ENCODE data around the gene ZNF532. TPM values are rescaled to one million over a fixed set of nuclear protein-coding genes. Genes with fewer than 3 reads are reported as not detected.

The ZNF532 gene
- polyA plus RNA-seq, 3 donors from 2014 or later: 0.49 to 0.99 TPM; not detected in 1

DNA sequence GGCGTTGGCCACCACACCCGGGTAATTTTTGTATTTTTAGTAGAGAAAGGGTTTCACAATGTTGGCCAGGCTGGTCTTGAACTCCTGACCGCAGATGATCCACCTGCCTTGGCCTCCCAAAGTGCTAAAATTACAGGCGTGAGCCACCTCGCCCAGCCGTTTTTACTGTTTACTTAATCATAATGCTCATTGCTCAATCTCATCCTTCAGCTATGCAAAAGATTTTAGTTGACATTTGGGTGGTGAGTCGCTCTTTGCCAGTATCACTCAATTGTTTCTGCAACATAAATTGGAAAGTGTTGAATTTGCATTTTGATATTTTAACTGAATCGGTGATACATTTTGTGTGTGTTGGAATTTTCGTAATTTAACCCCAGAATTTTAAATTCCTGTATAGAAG, 7.8 kb upstream of the ZNF532 start:
- peaks cover 0 to 3% (median 0%) of the 10 kb centered on the region in 3 donors for H3K36me3 Mint-ChIP-seq
- no peak overlapping the region for H3K27ac Mint-ChIP-seq
- no peaks in the 10 kb centered on the region for H3K4me1 Mint-ChIP-seq
- H3K4me3 Mint-ChIP-seq: no peak overlapping the region
- H3K27me3 Mint-ChIP-seq (ENCODE audit: low read depth in 3 of 3): peaks cover 5 to 9% (median 8%) of the 10 kb centered on the region in 3 donors
- no peak for DNase-seq
- no peaks in the 10 kb centered on the region for H3K9me3 Mint-ChIP-seq

DNA sequence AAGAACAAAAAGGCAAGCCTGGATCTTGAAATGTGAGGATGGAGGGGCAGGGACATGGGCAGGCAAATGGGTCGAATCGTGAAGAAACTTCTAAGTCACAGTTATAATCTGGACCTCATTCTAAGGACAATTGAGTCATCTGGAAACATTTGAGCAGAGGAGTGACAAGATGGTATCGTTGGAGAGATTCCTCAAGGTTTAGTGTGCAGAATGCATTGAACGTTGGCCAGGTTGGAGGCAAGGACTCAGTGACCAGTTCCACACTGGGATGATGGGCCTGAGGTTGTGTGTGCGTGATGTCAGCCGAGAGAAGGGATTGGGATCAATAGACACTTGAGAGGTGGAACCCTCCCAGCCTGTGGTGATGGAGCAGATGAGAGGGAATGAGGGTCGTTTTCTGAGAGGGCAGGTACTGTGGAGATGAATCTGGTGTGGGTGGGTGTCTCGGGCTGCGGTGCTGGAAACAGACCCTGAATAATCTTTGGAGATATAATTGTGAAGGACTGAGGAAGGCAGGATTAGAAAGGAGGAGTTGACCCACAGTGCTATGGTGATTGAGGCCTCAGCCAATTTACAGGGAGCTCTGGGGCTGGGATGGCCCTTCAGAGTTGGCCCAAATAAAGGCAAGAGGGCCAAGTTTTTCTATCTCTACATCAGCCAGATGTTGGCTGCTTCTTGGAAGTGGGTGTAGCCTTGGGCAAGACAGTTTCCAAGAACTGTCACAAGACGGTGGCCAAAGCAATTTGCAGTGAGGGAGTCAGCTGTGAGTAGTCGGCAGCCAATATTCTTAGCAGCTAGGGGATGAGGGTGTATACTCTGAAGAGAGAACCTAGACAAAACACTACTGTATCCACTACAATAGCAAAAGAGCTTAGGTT, 5.8 kb upstream of the ZNF532 start:
- Mint-ChIP-seq H3K27ac (no peak overlapping the region), H3K27me3 (ENCODE audit: low read depth in 3 of 3) (peaks cover 5 to 12% (median 6%) of the 10 kb centered on the region in 3 donors), H3K4me3 (no peak overlapping the region), H3K4me1 (peaks cover 8 to 9% of the 10 kb centered on the region in 2 donors), H3K9me3 (no peaks in the 10 kb centered on the region), H3K36me3 (peaks cover 0 to 3% (median 0%) of the 10 kb centered on the region in 3 donors)
- no peak for DNase-seq

DNA sequence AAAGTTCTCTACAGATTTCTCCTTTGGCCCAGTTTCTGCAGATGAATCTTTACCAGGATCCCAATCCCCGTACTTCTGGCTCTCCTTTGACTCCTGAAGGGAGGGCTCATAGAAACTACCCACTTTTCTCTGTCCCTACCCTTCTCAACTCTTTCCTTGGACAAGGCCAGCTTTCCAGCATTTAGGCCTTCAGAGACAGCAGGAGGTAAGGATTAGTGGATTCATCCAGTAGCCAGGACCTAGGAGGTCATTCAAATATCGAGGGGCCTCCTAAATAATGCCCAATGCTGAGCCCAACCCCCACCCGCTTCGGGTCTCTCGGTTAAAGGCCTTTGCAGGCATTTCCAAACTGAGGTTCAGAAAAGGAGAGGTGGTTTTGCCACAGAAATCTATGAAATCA, 4.8 kb upstream of the ZNF532 start:
- Mint-ChIP-seq H3K27me3 (ENCODE audit: low read depth in 3 of 3) (peaks cover 5 to 12% (median 6%) of the 10 kb centered on the region in 3 donors), H3K4me3 (no peak overlapping the region), H3K4me1 (peaks cover 12 to 14% of the 10 kb centered on the region in 2 donors), H3K36me3 (peaks cover 0 to 3% (median 0%) of the 10 kb centered on the region in 3 donors), H3K27ac (no peak overlapping the region), H3K9me3 (no peaks in the 10 kb centered on the region)
- DNase-seq: no peak

DNA sequence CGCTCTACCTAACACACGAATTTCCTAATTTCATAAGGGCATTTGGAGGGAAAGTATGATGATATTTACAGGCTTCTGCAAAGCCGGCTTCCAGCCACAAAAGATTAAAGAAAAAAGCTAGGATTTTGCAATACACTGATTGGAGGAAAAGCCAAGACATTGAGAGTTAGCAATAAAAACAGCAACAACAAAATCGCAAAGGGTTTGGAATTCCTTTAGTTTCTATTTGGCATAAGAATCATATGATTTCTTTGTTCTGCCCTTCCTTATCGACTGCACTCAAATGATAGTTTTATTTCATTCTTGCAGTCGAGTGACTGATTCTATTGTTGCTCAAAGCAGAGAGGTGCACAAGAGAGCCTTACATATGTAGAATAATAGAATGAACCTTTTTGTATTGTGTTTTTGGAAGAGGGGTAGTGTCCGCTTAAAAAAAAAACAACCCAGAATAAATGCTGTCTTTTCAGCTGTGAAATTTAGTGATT, 3.9 kb upstream of the ZNF532 start:
- Mint-ChIP-seq H3K4me1 (peaks cover 12 to 14% of the 10 kb centered on the region in 2 donors), H3K27ac (no peak overlapping the region), H3K9me3 (no peaks in the 10 kb centered on the region), H3K27me3 (ENCODE audit: low read depth in 3 of 3) (peaks cover 5 to 15% (median 10%) of the 10 kb centered on the region in 3 donors), H3K36me3 (peaks cover 0 to 3% (median 0%) of the 10 kb centered on the region in 3 donors), H3K4me3 (no peak overlapping the region)
- no peak for DNase-seq

DNA sequence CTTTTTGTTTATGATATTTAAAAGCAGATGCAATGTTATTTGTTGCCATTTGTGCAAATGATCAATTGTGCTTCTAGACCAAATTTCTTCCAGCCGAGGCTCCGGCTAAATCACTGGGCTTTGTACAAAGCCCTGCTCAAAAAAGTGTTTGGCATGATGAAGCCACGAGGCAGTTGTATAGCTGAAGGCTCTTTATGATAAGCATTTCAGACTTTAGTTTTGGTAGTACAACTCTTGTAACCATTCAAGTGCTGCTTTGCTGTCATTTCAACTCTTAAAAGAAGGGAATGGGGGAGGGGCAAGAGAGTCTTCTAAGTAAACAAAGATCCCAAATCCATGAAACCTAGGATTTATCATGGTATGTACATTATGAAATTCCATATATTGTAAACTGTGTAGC, 3.3 kb upstream of the ZNF532 start:
- no peaks in the 10 kb centered on the region for H3K9me3 Mint-ChIP-seq

DNA sequence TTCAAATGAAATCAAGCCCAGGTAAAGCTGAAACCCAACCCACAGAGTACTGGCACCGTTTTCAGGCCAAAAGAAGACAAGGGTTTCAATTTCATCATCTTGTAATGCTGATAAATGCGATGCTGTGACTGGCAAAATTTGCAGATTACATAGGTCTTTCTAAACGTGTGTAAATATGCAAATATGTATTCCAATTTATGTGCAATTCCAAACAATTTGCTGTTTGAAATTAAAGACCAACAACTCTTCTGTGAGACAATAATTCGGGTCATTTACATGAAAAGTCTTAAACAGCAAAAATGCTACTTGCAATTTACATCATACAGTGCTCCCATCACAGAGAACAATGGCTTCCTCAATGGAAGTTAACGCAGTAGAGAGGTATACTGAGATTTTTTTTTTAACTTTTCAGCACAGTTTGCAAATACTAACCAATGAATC, 2.8 kb upstream of the ZNF532 start:
- H3K9me3 Mint-ChIP-seq: no peaks in the 10 kb centered on the region
- peaks cover 12 to 14% of the 10 kb centered on the region in 2 donors for H3K4me1 Mint-ChIP-seq
- peak overlapping the region in 1 of 5 donors; percentile 38 for H3K4me3 Mint-ChIP-seq
- peaks cover 0 to 5% (median 3%) of the 10 kb centered on the region in 3 donors for H3K36me3 Mint-ChIP-seq
- peaks cover 8 to 15% (median 10%) of the 10 kb centered on the region in 3 donors for H3K27me3 Mint-ChIP-seq (ENCODE audit: low read depth in 3 of 3)
- no peak overlapping the region for H3K27ac Mint-ChIP-seq
- DNase-seq: no peak

More for the DNA sequence above, 3.3 kb upstream of the ZNF532 start:
- DNase-seq: no peak
- peak overlapping the region in 1 of 5 donors; percentile 18 for H3K4me3 Mint-ChIP-seq
- H3K36me3 Mint-ChIP-seq: peaks cover 0 to 5% (median 3%) of the 10 kb centered on the region in 3 donors
- no peak overlapping the region for H3K27ac Mint-ChIP-seq
- peaks cover 12 to 14% of the 10 kb centered on the region in 2 donors for H3K4me1 Mint-ChIP-seq
- H3K27me3 Mint-ChIP-seq (ENCODE audit: low read depth in 3 of 3): peaks cover 8 to 15% (median 10%) of the 10 kb centered on the region in 3 donors

DNA sequence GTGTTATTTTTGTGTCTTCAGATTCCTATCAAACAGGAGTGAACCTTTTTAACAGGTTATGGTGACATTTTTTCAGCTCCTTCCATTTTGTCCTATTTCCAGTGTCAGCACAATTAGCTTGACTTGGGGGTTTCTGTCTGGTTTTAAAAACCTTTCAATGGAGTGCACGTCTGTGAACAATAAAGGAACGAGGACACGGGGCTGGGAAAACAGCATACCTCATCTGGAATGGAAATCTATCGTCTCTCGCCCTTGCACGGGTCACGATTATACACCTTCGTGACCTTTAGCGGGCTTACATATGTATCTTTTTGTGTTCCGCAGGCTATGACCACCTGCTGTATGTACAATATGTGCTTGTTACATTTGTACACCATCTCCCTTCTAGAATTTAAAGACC, 2.3 kb upstream of the ZNF532 start:
- Mint-ChIP-seq H3K27me3 (ENCODE audit: low read depth in 3 of 3) (peaks cover 8 to 16% (median 10%) of the 10 kb centered on the region in 3 donors), H3K4me3 (peak overlapping the region; percentile 69 to 84 (median 80)), H3K27ac (peak overlapping the region; percentile 63 to 88 (median 84)), H3K36me3 (peaks cover 0 to 5% (median 3%) of the 10 kb centered on the region in 3 donors), H3K4me1 (peaks cover 12 to 14% of the 10 kb centered on the region in 2 donors), H3K9me3 (no peaks in the 10 kb centered on the region)
- no peak for DNase-seq

DNA sequence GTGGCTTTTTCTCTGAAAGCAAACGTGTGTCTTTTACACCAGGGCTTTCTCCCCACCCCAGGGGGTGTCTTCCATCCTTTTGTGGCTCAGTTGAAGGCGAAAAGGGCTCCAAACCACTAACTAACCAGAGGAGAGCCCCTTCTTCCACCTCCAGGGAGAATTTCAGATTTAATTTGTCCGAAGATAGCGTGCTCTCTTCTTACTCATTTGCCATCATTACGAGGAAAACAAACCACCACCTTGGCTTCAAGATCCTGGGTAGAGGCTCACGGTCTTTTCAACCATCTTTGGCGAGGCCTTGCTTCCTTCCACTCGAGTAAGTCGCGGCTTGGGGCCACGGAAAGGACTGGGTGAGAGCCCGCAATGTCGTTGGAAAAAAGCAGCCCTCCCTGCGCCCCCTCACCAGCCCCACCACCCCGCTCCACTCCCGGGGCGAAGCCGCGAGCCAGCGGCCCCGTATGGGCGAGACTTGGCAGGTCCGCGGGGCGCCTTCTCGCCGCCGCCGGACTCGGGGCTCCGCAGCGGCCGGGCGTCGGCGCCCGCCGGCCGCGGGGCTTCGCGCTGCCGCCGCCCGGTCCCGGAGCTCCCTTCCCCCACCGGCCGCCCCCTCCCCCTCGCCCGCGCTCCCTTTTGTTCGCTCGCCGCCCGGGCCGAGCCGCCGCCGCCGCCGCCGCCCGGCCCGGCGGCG, 1.7 kb upstream of the ZNF532 start:
- Mint-ChIP-seq H3K9me3 (no peaks in the 10 kb centered on the region), H3K4me3 (peak overlapping the region; percentile 69 to 84 (median 80)), H3K27me3 (ENCODE audit: low read depth in 3 of 3) (peaks cover 8 to 14% (median 10%) of the 10 kb centered on the region in 3 donors), H3K4me1 (peaks cover 12 to 14% of the 10 kb centered on the region in 2 donors), H3K36me3 (peaks cover 0 to 9% (median 3%) of the 10 kb centered on the region in 3 donors), H3K27ac (peak overlapping the region; percentile 63 to 88 (median 84))
- peak; percentile 32 to 54 (median 34) for DNase-seq

DNA sequence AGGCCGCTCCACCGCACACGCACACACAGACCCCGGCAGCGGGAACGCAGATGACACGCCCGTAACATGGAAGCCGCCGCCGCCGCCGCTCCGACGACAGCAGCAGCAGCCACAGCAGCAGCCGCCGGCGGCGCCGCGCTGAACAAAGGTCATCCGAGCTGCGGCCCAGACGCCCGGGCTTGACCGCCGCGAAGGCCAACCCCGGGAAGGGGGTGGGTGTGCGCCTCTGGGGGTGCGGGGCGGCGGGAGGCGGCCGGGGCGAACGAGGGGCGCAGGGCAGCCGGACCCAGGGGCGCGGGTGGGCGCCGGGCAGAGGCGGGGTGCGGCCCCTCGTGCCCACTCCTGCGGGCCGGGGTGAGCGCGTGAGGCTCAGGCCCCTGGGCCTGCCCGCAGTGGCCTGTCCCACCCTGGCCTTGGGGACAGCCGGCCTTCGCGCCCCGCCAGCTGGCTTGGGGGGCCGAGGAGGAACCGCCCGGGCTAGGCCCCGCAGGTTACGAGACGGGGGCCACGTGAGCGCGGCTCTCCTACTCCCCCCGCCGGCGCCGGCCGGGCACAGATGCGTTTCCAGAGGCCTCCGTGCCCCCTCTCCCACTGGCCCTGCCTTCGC, 1.0 kb upstream of the ZNF532 start:
- Mint-ChIP-seq H3K36me3 (peaks cover 3 to 10% (median 4%) of the 10 kb centered on the region in 3 donors), H3K27me3 (ENCODE audit: low read depth in 3 of 3) (peaks cover 5 to 14% (median 8%) of the 10 kb centered on the region in 3 donors), H3K27ac (peak overlapping the region in 1 of 6 donors; percentile 29), H3K4me3 (peak overlapping the region in 4 of 5 donors; percentile 25 to 73 (median 60)), H3K4me1 (peaks cover 12 to 14% of the 10 kb centered on the region in 2 donors), H3K9me3 (no peaks in the 10 kb centered on the region)
- DNase-seq: peak; percentile 22 to 50 (median 38)

DNA sequence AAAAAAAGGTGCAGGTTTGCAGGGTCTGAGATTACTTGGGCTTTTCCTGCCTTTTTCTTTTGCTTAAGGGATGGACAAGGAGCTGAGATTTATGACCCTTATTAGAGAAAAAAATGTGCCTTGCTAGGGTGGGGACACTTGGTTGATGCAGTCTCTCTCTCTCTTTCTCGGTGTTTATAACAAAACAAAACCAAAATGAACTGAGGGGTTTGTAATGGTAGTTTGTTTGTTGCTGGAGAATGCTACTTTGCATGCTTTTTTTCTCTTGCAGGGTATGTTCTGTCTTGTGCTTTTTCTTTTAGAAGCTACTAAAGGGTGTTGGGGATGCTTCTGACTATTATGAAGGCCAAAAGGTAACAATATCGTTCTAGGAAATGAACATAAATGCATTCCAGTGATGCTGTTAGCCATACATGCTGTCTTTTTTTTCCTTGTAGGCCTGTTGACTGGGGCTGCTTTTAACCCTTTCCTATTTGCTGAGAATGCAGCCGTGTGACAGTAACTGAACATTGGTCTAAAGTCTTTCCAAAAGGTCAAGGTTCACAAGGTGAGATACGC, 435 bp downstream of the ZNF532 start:
- Mint-ChIP-seq H3K4me1 (peaks cover 12 to 14% of the 10 kb centered on the region in 2 donors), H3K27ac (peak overlapping the region in 3 of 6 donors; percentile 43 to 79 (median 69)), H3K36me3 (peaks cover 3 to 14% (median 4%) of the 10 kb centered on the region in 3 donors), H3K9me3 (no peaks in the 10 kb centered on the region), H3K4me3 (peak overlapping the region in 4 of 5 donors; percentile 6 to 73 (median 48)), H3K27me3 (ENCODE audit: low read depth in 3 of 3) (peaks cover 5 to 14% (median 7%) of the 10 kb centered on the region in 3 donors)
- no peak for DNase-seq

DNA sequence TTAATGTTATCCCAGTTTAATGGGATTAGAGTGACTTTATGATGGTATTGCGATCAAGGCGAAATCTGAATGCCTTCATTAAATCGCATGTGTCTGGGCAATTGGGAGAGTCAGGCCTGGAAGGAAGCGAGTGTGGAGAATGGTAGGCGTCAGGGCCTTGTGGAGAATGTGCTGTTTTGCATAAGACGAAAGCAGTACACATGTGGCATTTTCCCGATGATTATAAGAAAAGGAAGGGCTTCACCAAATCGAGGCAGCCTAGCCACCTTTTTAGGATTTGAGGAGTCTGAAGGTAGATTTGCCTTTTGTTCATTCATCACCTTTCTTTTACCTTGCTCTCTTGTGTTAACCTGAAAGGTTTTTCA, 1.0 kb downstream of the ZNF532 start:
- Mint-ChIP-seq H3K27me3 (ENCODE audit: low read depth in 3 of 3) (peaks cover 4 to 14% (median 7%) of the 10 kb centered on the region in 3 donors), H3K27ac (peak overlapping the region in 2 of 6 donors; percentile 20 to 37), H3K4me1 (peaks cover 12 to 14% of the 10 kb centered on the region in 2 donors)

DNA sequence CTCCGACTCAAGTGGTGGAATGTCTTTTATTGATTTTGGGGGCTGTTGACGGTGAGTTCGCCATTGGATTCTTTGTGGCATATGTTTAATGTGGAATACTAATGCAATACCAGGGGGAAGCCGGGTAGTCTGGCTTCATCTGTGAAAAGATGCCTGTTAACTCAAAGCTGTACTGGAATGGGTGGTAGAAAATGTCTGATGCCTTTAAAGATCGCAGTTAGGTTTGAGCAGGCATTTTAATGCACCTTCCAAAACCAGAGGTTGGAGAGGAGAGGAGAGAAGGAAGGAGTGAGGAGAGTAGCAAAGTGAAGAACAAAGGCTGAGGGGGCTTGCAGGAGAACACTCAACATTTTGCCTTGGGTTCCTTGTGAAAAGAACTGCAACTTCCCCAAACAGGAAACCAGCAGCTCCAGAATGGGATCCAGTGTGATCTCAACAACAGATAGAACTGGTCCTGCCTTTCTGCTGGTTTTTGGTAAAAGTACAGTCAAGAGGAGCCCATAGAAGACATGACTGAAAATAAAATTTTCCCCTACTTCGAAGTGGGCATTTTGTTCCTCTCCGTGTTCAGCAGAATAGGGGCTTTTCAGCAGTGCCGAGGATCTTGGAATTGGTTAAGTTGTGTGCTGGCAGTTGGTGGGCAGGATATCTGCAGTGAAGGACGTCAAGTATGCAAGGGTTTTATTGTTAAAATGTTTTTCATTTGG, 1.5 kb downstream of the ZNF532 start:
- H3K4me3 Mint-ChIP-seq: no peak overlapping the region
- DNase-seq: no peak
- H3K4me1 Mint-ChIP-seq: peaks cover 12 to 14% of the 10 kb centered on the region in 2 donors
- H3K9me3 Mint-ChIP-seq: no peaks in the 10 kb centered on the region
- H3K27ac Mint-ChIP-seq: peak overlapping the region in 2 of 6 donors; percentile 20 to 37
- peaks cover 4 to 14% (median 7%) of the 10 kb centered on the region in 3 donors for H3K27me3 Mint-ChIP-seq (ENCODE audit: low read depth in 3 of 3)
- H3K36me3 Mint-ChIP-seq: peaks cover 3 to 14% (median 4%) of the 10 kb centered on the region in 3 donors

More for the DNA sequence above, 1.0 kb downstream of the ZNF532 start:
- H3K4me3 Mint-ChIP-seq: no peak overlapping the region
- no peak for DNase-seq
- H3K36me3 Mint-ChIP-seq: peaks cover 3 to 14% (median 4%) of the 10 kb centered on the region in 3 donors
- no peaks in the 10 kb centered on the region for H3K9me3 Mint-ChIP-seq
